ENCODE measurements around the gene AJAP1.

DNA sequence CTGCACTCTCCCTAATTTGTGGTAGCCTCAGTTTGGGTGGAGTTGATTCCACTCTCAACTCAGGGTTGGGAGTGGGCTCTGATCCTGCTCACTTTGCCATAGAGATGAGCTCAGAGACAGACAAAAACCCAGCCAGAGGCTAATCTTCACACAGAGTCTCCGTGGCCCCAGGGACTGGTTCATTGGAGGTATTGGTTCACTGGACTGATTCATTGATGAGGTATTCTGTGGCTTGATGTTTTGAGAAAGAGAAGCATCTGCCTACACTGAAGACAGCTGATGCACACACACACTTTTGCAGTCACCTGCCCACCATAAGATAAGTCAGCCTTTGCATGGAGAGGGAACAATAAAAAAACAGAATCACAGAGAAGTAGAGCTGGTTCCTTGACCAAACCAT, 183.8 kb downstream of the AJAP1 start:
- no peak for TF ChIP-seq POLR2AphosphoS5 (IDR thresholded peaks at IDR 0.05; ENCODE audit: low read depth)
- TF ChIP-seq, protein P1, sequence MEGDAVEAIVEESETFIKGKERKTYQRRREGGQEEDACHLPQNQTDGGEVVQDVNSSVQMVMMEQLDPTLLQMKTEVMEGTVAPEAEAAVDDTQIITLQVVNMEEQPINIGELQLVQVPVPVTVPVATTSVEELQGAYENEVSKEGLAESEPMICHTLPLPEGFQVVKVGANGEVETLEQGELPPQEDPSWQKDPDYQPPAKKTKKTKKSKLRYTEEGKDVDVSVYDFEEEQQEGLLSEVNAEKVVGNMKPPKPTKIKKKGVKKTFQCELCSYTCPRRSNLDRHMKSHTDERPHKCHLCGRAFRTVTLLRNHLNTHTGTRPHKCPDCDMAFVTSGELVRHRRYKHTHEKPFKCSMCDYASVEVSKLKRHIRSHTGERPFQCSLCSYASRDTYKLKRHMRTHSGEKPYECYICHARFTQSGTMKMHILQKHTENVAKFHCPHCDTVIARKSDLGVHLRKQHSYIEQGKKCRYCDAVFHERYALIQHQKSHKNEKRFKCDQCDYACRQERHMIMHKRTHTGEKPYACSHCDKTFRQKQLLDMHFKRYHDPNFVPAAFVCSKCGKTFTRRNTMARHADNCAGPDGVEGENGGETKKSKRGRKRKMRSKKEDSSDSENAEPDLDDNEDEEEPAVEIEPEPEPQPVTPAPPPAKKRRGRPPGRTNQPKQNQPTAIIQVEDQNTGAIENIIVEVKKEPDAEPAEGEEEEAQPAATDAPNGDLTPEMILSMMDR (conservative IDR thresholded peaks at IDR 0.05; ENCODE audit: low read depth in 2 of 2) = no peak
- no peak for TF ChIP-seq EZH2phosphoT487 (IDR thresholded peaks at IDR 0.05; ENCODE audit: unreplicated experiment)
- no peak for TF ChIP-seq JUNB (IDR thresholded peaks at IDR 0.05; ENCODE audit: unreplicated experiment)
- no peak for TF ChIP-seq EZH2 (IDR thresholded peaks at IDR 0.05; ENCODE audit: low read depth, unreplicated experiment)
- no peak for TF ChIP-seq CREB1 (CRISPR knock-in tag; IDR thresholded peaks at IDR 0.05; ENCODE audit: low read depth)
- no peak for TF ChIP-seq STAT1 (IDR thresholded peaks at IDR 0.05; ENCODE audit: unreplicated experiment)
- TF ChIP-seq, protein P2, sequence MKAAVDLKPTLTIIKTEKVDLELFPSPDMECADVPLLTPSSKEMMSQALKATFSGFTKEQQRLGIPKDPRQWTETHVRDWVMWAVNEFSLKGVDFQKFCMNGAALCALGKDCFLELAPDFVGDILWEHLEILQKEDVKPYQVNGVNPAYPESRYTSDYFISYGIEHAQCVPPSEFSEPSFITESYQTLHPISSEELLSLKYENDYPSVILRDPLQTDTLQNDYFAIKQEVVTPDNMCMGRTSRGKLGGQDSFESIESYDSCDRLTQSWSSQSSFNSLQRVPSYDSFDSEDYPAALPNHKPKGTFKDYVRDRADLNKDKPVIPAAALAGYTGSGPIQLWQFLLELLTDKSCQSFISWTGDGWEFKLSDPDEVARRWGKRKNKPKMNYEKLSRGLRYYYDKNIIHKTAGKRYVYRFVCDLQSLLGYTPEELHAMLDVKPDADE (IDR thresholded peaks at IDR 0.05) = no peak
- no peak for TF ChIP-seq ZNF114 (CRISPR knock-in tag; IDR thresholded peaks at IDR 0.05)

Data from GM23338 (cell line).